A673 (cell line): ENCODE data around the gene ERCC6L2.

ENCODE experiments used
- EZH2 ChIP-seq: fragments of 200-600 bp; sonication (generic); IDR thresholded peaks from 2 replicates; pipeline ENCODE4 v1.6.1; 2017; ENCODE audit warnings: borderline replicate concordance, low read depth, mild to moderate bottlenecking, mixed read lengths, antibody characterized with exemption, low read length; ENCODE audit not compliant: poor library complexity, severe bottlenecking
- TF ChIP-seq, protein P1 (sequence below): fragments of 300-800, 200-600 bp; sonication (generic); conservative IDR thresholded peaks from 2 replicates; pipeline ENCODE4 v1.5.1; 2017; ENCODE audit warnings: low read depth, mild to moderate bottlenecking, antibody characterized with exemption, low read length, moderate library complexity, mixed read lengths

DNA sequence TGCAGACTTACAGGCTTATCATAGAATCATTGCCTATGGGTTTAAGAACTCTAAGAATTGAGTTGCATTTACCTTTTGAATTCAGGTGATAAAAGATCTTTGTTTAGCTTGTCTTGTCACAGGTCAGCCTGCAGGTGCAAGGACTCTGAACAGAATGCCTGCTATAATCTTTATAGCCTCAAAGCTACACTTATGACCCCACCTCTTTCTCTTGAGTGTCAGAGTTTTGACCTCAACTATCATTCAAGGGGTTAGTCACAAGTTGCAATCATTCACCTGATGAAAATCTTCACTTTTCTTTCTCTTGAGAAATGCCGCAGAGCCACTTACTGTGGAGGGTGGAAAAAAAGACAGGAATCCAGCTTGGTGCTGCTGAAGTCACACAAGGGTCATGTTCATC lies 49.5 kb downstream of the ERCC6L2 start:
- TF ChIP-seq EZH2, result no peak
- TF ChIP-seq, protein P1, sequence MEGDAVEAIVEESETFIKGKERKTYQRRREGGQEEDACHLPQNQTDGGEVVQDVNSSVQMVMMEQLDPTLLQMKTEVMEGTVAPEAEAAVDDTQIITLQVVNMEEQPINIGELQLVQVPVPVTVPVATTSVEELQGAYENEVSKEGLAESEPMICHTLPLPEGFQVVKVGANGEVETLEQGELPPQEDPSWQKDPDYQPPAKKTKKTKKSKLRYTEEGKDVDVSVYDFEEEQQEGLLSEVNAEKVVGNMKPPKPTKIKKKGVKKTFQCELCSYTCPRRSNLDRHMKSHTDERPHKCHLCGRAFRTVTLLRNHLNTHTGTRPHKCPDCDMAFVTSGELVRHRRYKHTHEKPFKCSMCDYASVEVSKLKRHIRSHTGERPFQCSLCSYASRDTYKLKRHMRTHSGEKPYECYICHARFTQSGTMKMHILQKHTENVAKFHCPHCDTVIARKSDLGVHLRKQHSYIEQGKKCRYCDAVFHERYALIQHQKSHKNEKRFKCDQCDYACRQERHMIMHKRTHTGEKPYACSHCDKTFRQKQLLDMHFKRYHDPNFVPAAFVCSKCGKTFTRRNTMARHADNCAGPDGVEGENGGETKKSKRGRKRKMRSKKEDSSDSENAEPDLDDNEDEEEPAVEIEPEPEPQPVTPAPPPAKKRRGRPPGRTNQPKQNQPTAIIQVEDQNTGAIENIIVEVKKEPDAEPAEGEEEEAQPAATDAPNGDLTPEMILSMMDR, result no peak
